ENCODE results near the gene FOXJ3. TPM values are rescaled to one million over a fixed set of nuclear protein-coding genes. Genes with fewer than 3 reads are reported as not detected.

Gene FOXJ3
- total and polyA plus RNA-seq, 2 of the 13 experiments (the other 11 are each of a cell fraction or from before 2014, with no cell fraction given), result 16.6 to 48.5 TPM

GRCh38 chr1:42176902-42177519, 158.0 kb downstream of the FOXJ3 start:
- no peak overlapping the region for H3K4me3 ChIP-seq (replicated peaks in 1 of 3; ENCODE audit: insufficient read depth in 1 of 3, low read depth in 2 of 3, low read length in 3 of 3)
- ATAC-seq (peak; percentile 73), DNase-seq (ENCODE audit: low spot score) (peak; percentile 51), FAIRE-seq (peak; percentile 68)
- no TSS peak for BruUV-seq (replicated peaks)
- intact Hi-C loops (cut with micrococcal nuclease; ENCODE audit: unreplicated experiment) (no loop called here), in situ Hi-C loops (cut with HindIII; ENCODE audit: extremely low pct_ligation_motif_present, low pct_unique_long_range_greater_than_20kb) (no loop called here)
- H3K4me1 ChIP-seq (ENCODE audit: insufficient read depth, low read length), result peaks cover 9% of the 10 kb centered on the region
- H3K27me3 ChIP-seq (ENCODE audit: control insufficient read depth in 1 of 2, insufficient read depth in 2 of 2, low read length in 2 of 2), result no peaks in the 10 kb centered on the region
- ChIA-PET CTCF (ENCODE audit: low intra/inter-chr PET ratio, low total read pairs) (no interaction called here), POLR2A (no interaction called here)
- H3K9ac ChIP-seq (ENCODE audit: insufficient read depth, low read depth, low read length), result no peak overlapping the region
- H3K4me2 ChIP-seq (ENCODE audit: low read depth, low read length), result no peak overlapping the region
- H4K20me1 ChIP-seq (ENCODE audit: insufficient read depth, low read length), result no peaks in the 10 kb centered on the region
- no peaks in the 10 kb centered on the region for H3K79me2 ChIP-seq (ENCODE audit: insufficient read depth, low read length)
- H3K36me3 ChIP-seq (replicated peaks in 1 of 2; ENCODE audit: control insufficient read depth in 1 of 2, insufficient read depth in 2 of 2, low read length in 2 of 2), result peaks cover 6 to 25% of the 10 kb centered on the region in 2 experiments; a peak in 3 of 5 replicates
- no peaks in the 10 kb centered on the region for H3K9me3 ChIP-seq (ENCODE audit: low read length)
- no peak overlapping the region for H3K27ac ChIP-seq (ENCODE audit: extremely low read length, insufficient read depth, low read length)
- 87% methylated on average over 4 of the region's 4 CpGs for WGBS (ENCODE audit: low lambda C conversion rate)
- H2AFZ ChIP-seq (ENCODE audit: low read length), result no peak overlapping the region
- no peak for TF ChIP-seq GZF1 (CRISPR knock-in tag; IDR thresholded peaks at IDR 0.05)
- no peak for TF ChIP-seq MAFK (conservative IDR thresholded peaks at IDR 0.05 in 1 of 2, IDR thresholded peaks at IDR 0.05 in 1 of 2; ENCODE audit: low read length in 2 of 2)
- TF ChIP-seq SPEN (CRISPR knock-in tag; IDR thresholded peaks at IDR 0.05; ENCODE audit: low read depth), result no peak
- TF ChIP-seq GTF3A (CRISPR knock-in tag; conservative IDR thresholded peaks at IDR 0.05), result no peak
- TF ChIP-seq PREB (CRISPR knock-in tag; IDR thresholded peaks at IDR 0.05), result no peak
- 0 out of 2 replicates have a peak, but pooled peaks have one; percentile 27 for TF ChIP-seq GATAD2A (CRISPR knock-in tag; IDR thresholded peaks at IDR 0.05)
- TF ChIP-seq ZNF572 (CRISPR knock-in tag; IDR thresholded peaks at IDR 0.05), result no peak
- TF ChIP-seq, protein P1, sequence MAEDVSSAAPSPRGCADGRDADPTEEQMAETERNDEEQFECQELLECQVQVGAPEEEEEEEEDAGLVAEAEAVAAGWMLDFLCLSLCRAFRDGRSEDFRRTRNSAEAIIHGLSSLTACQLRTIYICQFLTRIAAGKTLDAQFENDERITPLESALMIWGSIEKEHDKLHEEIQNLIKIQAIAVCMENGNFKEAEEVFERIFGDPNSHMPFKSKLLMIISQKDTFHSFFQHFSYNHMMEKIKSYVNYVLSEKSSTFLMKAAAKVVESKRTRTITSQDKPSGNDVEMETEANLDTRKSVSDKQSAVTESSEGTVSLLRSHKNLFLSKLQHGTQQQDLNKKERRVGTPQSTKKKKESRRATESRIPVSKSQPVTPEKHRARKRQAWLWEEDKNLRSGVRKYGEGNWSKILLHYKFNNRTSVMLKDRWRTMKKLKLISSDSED (CRISPR knock-in tag; IDR thresholded peaks at IDR 0.05), result no peak
- no peak for TF ChIP-seq SRSF9 (IDR thresholded peaks at IDR 0.05; ENCODE audit: borderline replicate concordance, insufficient read depth, low read depth, low read length, poor library complexity, severe bottlenecking)
- TF ChIP-seq, protein P2, sequence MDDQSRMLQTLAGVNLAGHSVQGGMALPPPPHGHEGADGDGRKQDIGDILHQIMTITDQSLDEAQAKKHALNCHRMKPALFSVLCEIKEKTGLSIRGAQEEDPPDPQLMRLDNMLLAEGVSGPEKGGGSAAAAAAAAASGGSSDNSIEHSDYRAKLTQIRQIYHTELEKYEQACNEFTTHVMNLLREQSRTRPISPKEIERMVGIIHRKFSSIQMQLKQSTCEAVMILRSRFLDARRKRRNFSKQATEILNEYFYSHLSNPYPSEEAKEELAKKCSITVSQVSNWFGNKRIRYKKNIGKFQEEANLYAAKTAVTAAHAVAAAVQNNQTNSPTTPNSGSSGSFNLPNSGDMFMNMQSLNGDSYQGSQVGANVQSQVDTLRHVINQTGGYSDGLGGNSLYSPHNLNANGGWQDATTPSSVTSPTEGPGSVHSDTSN (CRISPR knock-in tag; IDR thresholded peaks at IDR 0.05; ENCODE audit: borderline replicate concordance), result no peak
- TF ChIP-seq PAWR (CRISPR knock-in tag; IDR thresholded peaks at IDR 0.05; ENCODE audit: borderline replicate concordance), result no peak
- TF ChIP-seq, protein P3, sequence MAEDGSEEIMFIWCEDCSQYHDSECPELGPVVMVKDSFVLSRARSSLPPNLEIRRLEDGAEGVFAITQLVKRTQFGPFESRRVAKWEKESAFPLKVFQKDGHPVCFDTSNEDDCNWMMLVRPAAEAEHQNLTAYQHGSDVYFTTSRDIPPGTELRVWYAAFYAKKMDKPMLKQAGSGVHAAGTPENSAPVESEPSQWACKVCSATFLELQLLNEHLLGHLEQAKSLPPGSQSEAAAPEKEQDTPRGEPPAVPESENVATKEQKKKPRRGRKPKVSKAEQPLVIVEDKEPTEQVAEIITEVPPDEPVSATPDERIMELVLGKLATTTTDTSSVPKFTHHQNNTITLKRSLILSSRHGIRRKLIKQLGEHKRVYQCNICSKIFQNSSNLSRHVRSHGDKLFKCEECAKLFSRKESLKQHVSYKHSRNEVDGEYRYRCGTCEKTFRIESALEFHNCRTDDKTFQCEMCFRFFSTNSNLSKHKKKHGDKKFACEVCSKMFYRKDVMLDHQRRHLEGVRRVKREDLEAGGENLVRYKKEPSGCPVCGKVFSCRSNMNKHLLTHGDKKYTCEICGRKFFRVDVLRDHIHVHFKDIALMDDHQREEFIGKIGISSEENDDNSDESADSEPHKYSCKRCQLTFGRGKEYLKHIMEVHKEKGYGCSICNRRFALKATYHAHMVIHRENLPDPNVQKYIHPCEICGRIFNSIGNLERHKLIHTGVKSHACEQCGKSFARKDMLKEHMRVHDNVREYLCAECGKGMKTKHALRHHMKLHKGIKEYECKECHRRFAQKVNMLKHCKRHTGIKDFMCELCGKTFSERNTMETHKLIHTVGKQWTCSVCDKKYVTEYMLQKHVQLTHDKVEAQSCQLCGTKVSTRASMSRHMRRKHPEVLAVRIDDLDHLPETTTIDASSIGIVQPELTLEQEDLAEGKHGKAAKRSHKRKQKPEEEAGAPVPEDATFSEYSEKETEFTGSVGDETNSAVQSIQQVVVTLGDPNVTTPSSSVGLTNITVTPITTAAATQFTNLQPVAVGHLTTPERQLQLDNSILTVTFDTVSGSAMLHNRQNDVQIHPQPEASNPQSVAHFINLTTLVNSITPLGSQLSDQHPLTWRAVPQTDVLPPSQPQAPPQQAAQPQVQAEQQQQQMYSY (CRISPR knock-in tag; IDR thresholded peaks at IDR 0.05), result no peak
- no peak for TF ChIP-seq XRCC5 (optimal IDR thresholded peaks at IDR 0.05; ENCODE audit: low read length)
- peak; percentile 28 for TF ChIP-seq RBM22 (optimal IDR thresholded peaks at IDR 0.05; ENCODE audit: low read length)
- TF ChIP-seq, protein P4, sequence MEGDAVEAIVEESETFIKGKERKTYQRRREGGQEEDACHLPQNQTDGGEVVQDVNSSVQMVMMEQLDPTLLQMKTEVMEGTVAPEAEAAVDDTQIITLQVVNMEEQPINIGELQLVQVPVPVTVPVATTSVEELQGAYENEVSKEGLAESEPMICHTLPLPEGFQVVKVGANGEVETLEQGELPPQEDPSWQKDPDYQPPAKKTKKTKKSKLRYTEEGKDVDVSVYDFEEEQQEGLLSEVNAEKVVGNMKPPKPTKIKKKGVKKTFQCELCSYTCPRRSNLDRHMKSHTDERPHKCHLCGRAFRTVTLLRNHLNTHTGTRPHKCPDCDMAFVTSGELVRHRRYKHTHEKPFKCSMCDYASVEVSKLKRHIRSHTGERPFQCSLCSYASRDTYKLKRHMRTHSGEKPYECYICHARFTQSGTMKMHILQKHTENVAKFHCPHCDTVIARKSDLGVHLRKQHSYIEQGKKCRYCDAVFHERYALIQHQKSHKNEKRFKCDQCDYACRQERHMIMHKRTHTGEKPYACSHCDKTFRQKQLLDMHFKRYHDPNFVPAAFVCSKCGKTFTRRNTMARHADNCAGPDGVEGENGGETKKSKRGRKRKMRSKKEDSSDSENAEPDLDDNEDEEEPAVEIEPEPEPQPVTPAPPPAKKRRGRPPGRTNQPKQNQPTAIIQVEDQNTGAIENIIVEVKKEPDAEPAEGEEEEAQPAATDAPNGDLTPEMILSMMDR (CRISPR knock-in tag; IDR thresholded peaks at IDR 0.05), result peak; percentile 77
